GM19043 (cell line): ENCODE measurements around the gene MGA.

Experiments
- ATAC-seq: cut with Tn5 transposase; IDR thresholded peaks from one replicate; pipeline ENCODE4 v1.9.1; 2021; ENCODE audit warnings: low read depth; ENCODE audit not compliant: unreplicated experiment

The MGA gene

DNA sequence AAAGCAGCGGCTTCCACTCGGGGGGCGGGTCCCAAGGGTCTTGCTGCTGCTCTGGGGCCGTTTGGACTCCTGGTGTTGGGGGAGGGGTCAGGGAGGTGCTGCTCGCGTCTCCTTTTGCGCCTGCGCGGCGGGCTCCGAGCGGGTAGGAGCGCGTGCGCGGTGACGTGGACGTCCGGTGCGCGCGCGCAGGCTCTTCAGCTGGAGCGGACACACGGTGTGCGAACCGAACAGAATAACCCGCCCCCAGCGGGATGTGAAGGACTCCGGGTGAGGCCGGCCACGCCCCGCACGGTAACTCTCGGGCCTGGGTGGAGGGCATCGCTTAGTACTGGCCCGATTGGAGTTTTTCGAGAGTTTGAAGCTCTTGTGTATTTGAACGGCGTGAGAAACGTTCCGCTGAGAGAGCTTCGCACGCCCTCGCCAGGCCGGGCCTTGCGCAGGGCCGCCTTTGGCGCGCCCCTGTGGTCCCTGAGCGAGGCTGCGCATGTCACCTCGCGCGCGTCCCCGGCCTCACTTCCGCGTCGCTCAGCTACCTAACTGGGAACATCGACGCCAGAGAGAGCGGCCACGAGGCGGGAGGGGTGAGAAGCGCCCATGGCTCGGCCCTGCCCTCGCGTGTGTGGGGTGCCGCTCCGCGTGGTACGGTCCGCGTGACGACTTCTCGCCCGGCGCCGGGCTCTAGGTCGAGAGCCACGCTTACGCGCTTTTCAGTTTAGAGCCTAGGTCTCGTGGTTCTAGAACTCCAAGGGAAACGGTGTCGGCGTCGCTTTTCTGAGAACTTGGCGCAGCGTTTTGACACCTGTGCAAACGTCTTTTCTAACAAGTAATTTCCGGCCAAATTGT, at the start of gene MGA:
Gene MGA (plus strand): TSS at position 171 of the 843 bp plus-strand sequence.
- ATAC-seq = peak; percentile 66

DNA sequence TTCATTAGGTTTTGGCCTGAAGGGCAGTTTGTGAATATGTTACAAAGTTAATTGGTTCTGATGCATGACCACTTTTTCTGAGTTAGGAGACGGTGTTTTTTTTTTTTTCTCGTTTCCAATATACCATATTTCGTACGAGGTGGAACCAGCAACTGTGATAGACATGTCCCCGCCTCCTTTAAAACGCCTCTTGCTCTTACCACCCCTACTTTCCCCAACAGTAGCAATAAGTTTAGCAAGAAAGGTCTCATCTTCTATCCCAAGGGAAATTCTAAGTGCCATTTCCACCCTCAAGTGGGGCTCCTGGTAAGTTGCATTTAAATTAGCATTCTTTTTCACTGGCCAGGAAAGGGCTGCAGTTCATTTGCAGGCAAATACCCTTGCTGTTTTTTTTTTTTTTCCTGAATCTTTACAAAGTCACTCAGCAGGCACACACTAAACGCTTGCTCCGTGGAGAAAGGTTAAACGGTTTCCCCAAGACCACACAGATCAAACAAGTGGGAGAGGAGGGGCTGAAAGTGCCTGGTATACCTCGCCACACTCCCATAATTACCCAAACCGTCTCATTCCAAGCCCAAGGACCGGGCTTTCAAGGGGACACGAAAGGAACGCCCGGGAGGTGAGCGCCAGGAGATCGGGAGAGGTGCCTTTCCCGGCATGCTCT, 39.5 kb upstream of the MGA start:
- ATAC-seq = no peak

DNA sequence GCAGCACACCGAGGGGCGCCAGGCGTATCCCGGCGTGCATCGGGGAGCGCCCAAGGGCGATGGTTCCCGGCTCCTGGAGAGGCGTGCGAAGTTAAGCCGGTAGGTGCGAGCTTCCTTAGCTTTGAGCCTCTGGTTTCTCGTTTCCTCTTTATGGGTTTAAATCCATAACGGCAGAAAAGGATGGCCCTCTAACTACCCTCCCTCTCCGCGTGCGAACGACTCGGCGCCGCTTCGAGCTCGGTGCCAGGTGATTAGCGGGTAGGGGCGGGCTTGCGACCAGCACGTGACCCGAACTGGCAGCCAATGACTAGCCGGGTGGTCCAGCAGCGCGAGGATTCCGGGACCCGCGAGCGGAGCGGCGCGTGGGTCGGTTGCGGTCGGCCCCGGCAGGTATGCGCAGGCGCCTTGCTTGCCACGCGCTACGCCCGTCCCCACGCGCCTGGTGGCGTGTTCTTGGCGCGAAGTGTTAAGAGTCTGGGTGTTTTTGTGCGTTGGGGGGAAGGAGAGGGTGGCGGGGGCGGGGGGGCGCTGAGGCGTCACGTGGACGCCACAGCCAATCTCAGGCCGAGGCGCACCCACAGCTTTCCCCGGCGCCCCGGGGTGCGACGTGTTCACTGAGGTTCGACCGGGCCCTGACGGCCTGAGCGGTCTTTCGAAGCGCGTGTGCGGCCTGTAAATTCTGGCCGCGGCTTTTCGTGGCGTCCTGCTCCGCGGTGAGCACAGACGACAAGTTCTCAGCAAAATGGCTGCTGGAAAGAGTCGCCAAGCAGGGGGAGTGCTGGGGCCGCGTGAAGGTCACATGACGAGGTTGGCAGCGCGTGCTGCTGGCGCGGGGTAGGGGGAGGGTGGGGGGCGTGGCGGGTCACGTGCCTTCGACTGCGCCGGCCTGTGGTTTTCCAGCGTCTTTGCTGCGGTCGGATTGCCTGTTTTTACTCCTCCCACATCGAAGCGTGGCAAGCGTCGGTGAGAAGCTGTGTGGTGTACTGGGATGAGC, 38.7 kb upstream of the MGA start:
- ATAC-seq = no peak

DNA sequence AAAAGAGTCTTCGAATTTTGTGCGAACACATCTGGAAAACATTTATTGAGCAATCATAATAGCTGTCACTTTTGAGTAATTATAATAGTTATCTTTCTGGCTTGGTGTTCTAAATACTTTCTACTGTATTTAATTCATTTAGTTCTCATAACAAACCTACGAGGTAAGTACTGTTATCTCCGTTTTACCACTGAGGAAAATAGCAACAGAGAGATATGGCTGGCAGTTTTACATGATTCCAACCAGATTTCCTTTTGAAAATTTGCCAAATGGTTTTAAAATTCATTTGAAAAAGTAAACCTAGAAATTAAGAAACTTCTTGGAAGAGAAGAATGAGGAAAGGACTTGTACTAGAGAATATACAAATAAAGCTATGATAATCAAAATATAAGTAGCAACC, 37.3 kb upstream of the MGA start:
- ATAC-seq = no peak

DNA sequence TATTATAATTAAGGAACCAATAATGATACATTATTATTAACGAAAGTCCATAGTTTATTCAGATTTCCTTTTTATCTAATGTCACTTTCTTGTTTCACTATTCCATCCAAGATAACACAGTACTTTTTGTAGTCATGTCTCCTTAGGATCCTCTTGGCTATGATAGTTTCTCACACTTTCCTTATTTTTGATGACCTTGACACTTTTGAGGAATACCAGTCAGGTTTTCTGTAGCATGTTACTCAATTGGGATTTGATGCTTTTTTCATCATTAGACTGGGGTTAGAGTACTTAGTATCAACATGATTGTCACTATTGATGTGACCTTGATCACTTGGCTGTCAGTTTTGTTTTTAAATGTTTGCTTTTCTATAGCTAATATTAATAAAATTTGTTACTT, 33.0 kb upstream of the MGA start:
- no peak for ATAC-seq

DNA sequence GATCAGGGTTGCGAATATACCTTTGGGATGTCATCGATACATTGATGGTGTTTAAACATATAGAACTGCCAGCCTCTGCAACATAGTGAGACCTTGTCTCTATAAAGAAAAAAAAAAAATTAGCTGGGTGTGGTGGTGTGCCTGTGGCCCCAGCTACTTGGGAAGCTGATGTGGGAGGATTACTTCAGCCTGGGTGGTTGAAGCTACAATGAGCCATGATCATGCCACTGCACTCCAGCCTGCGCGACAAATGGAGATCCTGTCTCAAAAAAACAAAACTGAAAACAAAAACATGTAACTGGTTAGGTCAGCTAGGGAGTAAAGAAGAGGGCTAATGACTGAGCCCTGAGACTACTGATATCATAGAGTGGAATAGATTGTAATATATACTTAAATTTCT, 30.7 kb upstream of the MGA start:
- no peak for ATAC-seq

DNA sequence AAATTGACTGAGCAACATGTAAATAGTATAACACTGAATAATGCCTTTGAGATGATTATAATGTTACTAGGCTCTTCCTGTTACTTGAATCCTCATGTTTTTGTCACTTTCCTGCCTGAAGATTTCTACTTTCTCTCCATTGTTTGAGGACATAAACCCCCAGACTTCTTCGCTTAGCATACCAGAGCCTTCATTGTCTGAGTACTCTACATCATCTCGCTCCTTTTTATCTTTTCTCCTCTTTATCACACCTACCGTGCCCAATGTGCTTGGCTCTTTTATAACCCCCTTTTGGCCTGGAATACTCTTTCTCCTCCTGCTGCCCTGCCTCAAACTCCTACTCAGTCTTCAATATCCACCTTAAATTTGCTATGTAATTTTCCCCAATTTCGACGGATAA, 30.3 kb upstream of the MGA start:
- no peak for ATAC-seq

DNA sequence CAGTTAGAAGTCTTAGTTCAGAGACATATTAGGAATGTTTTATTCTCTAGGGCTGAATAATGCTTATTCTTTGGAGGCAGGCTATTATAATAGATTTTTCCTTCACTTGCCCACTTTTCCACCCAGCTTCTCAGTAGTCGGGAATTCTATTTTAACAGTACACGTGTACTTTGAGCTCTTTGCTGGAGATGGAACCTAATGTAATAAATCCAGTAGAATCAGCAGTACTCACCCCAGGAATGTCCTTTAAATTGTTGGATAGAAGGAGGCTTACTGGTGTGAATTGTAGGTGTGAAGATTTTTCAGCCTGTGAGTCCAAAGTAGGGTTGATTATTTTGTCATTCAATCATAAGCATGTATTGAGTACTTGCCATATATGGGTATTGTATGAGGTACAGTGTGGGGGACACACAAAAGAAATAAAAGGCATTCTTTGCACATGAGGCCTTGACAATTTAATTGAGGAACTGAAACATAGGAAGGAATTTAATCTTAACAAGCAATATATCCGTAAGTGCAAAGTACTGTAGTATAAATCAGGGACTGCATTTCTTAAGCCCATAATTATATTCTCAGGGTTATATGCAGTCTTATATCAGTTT, 29.5 kb upstream of the MGA start:
- no peak for ATAC-seq

DNA sequence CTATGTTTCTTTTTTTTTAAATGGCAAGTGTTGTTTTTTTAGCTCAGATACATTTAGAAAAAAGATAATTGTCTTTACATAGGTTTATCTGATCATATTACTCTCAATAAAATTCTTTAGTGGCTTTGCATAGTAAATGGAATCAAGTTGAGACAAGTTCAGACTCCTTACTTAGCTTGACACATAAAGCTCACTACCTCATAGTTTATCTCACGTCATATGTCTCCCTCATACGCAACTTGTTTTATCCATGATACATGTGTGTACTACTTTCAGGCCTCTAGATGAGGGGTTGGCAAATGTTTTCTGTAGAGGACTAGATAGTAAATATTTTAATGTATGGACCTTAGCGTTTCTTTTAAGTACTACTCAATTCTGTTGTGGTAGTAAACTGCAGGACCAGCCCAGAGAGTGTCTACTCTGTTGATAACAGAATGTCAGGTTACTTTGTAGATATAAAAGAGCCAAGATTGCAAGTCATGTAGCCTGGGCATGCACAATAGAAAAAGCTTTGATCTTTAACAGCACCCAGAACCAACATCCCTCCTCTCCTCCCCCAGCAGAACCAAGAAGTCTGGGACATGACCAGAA, 28.2 kb upstream of the MGA start:
- ATAC-seq = no peak

DNA sequence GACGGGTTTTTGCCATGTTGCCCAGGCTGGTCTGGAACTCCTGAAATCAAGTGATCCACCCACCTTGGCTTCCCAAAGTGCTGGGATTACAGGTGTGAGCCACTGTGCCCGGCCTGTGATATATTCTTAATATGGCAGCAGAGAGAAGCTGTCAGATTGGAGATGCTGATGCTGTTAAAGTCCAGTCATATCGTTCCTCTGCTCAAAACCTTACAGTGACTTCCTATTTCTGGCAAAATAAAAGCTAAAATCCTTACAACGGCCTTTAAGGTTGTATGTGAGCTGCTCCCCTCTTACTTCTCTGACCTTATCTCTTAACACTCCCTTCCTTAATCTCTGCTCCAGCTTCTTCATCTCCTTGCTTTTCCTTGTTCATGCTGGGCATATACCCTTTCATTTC, 26.6 kb upstream of the MGA start:
- ATAC-seq = no peak

DNA sequence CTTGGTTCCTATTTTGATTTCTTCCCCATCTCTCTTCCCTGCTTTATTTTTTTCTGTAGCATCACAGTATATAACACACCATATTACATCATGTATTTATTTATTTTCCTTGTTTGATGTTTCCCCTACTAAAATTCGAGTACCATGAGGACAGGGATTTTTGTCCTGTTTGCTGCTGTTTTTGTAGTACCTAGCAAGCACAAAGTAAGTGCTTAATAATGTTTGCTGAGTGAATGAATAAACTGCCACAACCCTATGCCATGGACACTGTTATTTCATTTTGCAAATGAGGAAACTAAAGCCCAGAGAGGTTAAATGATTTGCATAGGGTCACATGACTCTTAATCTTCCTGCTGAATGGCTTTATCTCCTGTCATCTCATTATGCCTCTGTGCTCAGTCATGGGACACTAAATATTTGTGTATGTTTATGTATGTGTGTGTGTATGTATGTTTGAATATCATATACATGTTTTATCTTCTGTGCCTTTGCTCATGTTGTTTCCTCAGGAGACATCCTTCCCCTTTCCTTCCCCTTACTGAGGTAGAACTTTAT, 26.1 kb upstream of the MGA start:
- no peak for ATAC-seq

DNA sequence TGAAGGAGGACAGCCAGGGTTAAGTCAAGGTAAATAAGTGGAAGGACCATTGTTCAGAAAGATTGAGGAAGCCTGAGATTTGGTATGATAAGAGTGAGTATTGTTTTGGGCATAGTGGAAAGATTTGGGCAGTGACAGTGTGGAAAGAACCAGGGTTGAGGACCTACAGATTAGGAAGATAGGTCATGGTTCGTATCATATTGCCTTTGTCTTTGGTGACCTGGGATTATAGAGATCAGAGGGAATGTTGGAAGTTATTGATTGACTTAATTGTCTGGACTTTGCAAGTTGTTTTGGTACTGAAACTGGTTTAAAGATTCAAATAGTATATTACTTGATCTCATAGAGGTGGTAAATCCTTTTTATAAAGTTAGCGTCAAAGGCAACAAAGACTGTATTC, 23.1 kb upstream of the MGA start:
- no peak for ATAC-seq

DNA sequence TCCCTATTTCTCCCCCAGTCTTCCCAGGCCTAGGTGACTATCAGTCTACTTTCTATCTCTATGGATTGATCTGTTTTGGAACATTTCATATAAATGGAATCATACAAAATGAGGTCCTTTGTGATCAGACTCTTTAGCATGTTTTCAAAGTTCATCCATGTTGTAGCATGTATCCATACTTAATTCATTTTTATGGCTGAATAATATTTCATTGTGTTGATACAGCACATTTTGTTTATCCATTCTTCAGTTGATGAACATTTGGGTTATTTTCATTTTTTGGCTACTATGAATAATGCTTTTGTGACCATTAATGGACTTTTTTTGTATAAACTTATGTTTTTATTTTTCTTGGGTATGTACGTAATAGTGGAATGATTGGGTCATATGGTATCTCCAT, 19.2 kb upstream of the MGA start:
- no peak for ATAC-seq

DNA sequence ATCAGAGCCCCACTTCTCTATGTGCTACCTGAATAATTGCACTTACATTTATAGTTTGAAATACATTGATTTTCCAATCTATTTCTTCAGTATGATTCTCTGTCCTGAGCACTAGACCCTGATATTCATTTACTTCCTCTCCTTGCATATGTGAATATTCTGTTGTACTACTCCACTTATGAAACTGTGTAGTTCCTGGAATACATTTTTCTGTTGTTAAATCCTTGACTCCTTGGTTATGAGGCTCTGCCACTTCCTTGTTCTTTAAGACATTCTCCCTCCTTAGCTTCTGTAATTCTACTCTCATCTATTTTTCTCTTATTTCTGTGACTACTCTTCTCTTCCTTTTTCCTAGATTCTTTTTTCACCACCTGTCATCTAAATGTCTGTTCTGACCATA, 12.9 kb upstream of the MGA start:
- no peak for ATAC-seq

DNA sequence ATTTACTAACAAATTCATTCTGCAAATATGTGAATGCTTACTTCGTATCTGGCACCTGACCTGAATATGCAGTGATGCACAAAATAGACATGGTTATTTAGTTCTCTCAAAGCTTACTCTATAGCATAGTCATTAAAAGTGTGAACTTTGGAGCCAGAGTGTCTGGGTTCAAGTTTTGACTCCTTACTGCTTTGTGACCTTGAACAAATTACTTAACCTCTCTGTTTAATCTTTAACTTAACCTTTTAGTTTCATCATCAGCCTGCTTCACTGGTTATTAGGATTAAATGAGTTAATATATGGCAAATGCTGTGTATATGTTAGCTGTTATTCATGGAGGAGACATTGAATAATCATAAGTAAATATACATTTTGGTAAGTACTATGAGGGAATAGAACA, 12.1 kb upstream of the MGA start:
- no peak for ATAC-seq

DNA sequence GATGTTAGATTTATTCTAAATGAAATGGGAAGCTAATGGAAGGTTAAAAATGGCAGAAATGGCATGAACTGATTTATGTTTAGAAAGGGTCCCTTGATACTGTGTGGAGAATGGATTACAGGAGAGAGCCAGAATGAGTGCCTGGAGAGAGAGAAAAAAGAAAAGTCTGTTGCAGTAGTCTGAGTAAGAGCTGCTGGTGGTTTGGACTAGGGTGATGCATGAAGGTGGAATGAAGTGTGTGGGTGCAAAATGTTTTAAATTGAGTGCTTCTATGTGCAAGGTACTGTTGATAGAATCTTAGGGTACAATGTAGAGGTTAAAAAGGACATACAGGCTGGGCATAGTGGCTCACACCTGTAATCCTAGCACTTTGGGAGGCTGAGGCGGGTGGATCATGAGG, 11.4 kb upstream of the MGA start:
- no peak for ATAC-seq

DNA sequence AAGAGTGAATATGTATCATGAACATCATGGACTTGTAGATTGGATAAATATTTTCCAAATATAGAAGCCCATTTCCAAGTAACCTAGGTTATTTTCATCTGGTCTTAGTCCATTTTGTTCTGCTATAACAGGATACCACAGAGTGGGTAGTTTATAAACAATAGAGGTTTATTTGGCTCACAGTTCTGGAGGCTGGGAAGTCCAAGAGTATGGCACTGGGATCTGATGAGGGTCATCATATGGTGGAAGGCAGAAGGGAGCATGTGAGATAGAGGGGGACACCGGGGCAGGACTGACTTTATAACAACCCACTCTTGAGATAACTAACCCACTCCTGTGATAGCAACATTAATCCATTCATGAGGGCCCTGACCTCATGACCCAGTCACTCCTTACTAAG, 9.4 kb upstream of the MGA start:
- no peak for ATAC-seq

DNA sequence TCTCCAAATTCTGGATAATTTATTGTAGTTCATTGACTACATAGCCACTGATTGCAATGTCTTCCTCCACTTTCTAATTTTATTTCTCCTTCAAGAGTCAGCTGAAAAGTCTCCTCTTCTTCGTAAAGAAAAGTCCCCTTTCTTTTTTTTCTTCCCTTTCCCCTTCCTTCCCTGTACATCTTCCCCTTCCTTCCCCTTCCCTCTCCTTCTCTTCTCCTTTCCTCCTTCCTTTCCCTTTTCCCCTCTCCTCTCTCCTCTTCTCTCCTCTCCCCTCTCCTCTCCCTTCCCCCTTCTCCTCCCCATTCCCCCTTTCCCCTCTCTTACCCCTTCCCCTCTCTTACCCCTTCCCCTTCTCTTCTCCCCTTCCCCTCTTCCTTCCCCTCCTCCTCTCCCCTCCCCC, 8.8 kb upstream of the MGA start:
- no peak for ATAC-seq

DNA sequence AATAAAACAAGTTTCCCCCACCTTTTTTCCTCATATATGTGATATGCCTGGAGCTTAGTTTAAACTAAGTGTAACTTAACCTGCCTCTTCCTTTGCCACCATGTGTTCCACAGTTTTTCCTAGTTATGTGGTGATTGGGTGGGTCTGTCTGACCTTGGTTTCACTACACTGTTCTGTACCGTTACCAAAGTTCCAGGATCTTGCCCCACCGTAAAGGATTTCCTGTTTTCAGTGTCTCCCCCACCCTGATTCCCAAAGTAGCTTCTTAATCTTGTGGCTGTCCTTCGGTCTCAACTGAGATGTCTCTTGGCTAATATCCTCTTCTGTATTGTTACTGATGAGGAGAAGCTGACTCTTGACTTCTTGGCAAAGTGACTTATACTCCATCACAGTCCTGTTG, 6.4 kb upstream of the MGA start:
- no peak for ATAC-seq

DNA sequence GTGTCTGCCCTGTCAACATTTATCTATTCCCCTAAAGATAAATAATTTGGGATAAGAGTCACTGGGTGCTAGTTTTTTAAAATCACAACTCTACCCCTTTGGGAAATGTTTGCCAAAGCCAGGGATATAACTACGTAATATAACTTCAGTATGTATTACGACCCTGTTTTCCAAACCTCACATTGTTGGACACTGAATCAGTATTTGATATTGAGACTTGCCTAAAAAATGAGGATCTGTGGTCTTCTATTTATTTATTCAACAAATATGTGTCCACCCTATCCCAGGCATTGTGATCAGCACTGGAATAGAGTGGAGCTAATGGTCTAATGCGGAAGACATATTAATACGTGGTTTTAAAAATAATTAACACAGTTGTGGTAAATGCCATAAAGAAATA, 4.5 kb upstream of the MGA start:
- no peak for ATAC-seq
